Esophagus muscularis mucosa (tissue), 3 donors: ENCODE data around the gene CCN6.

Source experiments
- POLR2A ChIP-seq: fragments of 450-650 bp; IDR thresholded peaks from one replicate; pipeline ENCODE4 v1.6.1; 2017; ENCODE audit warnings: antibody characterized with exemption, moderate library complexity, mild to moderate bottlenecking, low read depth
- POLR2AphosphoS5 ChIP-seq, 2 donors: sonication (generic); formaldehyde crosslinking; IDR thresholded peaks; one replicate each; pipeline ENCODE4 v1.6.1; 2017; ENCODE audit warnings: antibody characterized with exemption in 2 of 2
- TF ChIP-seq, protein P1 (sequence below), 3 experiments: fragments of 200-600 bp in 2 of 3; fragments of 450-650 bp in 1 of 3; sonication (generic) in 2 of 3; IDR thresholded peaks; one replicate each; pipeline ENCODE4 v1.5.1; 2017 to 2019; ENCODE audit warnings: antibody characterized with exemption in 3 of 3, mild to moderate bottlenecking in 2 of 3, moderate library complexity in 1 of 3

DNA sequence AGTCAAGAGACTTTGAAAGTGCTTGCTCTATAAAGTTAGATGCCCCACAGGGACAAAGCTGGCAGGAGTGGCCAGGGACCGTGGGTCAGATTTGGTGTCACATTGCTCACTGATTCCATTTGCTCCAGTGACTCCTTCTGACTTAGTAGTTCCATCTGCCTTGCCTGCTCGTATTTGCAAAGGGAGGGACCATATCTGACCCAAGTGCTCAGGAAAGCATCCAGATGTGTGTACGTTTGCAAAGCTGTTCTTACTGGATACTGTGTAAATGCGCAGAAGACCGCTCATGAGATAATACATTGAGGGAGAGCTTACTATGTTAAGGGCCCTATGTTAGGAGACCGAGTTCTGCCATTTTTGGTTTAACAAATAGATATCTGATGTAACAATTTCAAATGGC, 21.2 kb upstream of the CCN6 start:
- TF ChIP-seq, protein P1, sequence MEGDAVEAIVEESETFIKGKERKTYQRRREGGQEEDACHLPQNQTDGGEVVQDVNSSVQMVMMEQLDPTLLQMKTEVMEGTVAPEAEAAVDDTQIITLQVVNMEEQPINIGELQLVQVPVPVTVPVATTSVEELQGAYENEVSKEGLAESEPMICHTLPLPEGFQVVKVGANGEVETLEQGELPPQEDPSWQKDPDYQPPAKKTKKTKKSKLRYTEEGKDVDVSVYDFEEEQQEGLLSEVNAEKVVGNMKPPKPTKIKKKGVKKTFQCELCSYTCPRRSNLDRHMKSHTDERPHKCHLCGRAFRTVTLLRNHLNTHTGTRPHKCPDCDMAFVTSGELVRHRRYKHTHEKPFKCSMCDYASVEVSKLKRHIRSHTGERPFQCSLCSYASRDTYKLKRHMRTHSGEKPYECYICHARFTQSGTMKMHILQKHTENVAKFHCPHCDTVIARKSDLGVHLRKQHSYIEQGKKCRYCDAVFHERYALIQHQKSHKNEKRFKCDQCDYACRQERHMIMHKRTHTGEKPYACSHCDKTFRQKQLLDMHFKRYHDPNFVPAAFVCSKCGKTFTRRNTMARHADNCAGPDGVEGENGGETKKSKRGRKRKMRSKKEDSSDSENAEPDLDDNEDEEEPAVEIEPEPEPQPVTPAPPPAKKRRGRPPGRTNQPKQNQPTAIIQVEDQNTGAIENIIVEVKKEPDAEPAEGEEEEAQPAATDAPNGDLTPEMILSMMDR (IDR thresholded peaks at IDR 0.05) = no peak
- TF ChIP-seq POLR2A (no peak), POLR2AphosphoS5 (IDR thresholded peaks at IDR 0.05) (no peak)
